HFFc6 (cell line): ENCODE measurements around the gene TMPRSS11E. TPM values are rescaled to one million over a fixed set of nuclear protein-coding genes. Genes with fewer than 3 reads are reported as not detected.
"Not testable (repeated sequence)": the region's sequence is repeated elsewhere in the genome, so short reads cannot be mapped to it uniquely, and the experiment has no call there.

Source experiments
- DNase-seq: peaks from one replicate; pipeline ENCODE4 v3.0.0-alpha.2; 2018
- H3K27ac Mint-ChIP-seq: 2 replicates; pipeline ENCODE4 v1.8.0; 2020; ENCODE audit warnings: mild to moderate bottlenecking, mixed read lengths
- H3K27me3 Mint-ChIP-seq: 2 replicates; pipeline ENCODE4 v1.8.0; 2021; ENCODE audit warnings: mild to moderate bottlenecking, moderate library complexity, mixed read lengths; ENCODE audit not compliant: insufficient read depth
- H3K36me3 Mint-ChIP-seq: 2 replicates; pipeline ENCODE4 v1.8.0; 2021; ENCODE audit warnings: low read depth, mixed read lengths
- H3K4me1 Mint-ChIP-seq: 2 replicates; pipeline ENCODE4 v1.8.0; 2020; ENCODE audit warnings: low read depth, mixed read lengths
- H3K4me3 Mint-ChIP-seq: 2 replicates; pipeline ENCODE4 v1.8.0; 2020; ENCODE audit warnings: mild to moderate bottlenecking, moderate library complexity, mixed read lengths
- H3K9me3 Mint-ChIP-seq: 2 replicates; pipeline ENCODE4 v1.8.0; 2020; ENCODE audit warnings: mild to moderate bottlenecking, mixed read lengths
- CTCF ChIP-seq: fragments of 200-600 bp; sonication (generic); IDR thresholded peaks from 2 replicates; pipeline ENCODE4 v1.5.0; 2021; ENCODE audit warnings: antibody characterized with exemption, mild to moderate bottlenecking
- total RNA-seq, 6 experiments: library from RNA; stranded (reverse); fragmentation: NEBNext Ultra II Directional; extraction: Animal tissue kit (Norgen Biotek cat#: 25700); gene quantifications; 2 replicates in 1 of 6; 3 replicates in 5 of 6; pipeline ENCODE4 v1.2.3, GENCODE V29; 2021

TMPRSS11E gene
- total RNA-seq, 6 experiments from 2014 or later, result not detected

GRCh38 chr4:68499021-68499420, 51.8 kb downstream of the TMPRSS11E start:
- Mint-ChIP-seq H3K4me3 (no peak overlapping the region), H3K27ac (no peak overlapping the region), H3K4me1 (no peaks in the 10 kb centered on the region), H3K9me3 (no peaks in the 10 kb centered on the region), H3K36me3 (no peaks in the 10 kb centered on the region), H3K27me3 (peaks cover 2% of the 10 kb centered on the region; the same call in 1 of the 2 replicates)
- no peak for TF ChIP-seq CTCF
- no peak for DNase-seq

DNA sequence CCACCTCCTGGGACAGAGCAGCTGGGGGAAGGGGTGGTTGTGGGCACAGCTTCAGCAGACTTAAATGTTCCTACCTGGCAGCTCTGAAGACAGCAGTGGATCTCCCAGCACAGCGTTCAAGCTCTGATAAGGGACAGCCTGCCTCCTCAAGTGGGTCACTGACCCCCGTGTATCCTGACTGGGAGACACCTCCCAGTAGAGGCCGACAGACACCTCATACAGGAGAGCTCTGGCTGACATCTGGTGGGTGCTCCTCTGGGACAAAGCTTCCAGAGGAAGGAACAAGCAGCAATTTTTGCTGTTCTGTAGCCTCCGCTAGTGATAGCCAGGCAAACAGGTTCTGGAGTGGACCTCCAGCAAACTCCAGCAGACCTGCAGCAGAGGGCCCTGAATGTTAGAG, 56.2 kb downstream of the TMPRSS11E start:
- H3K36me3 Mint-ChIP-seq, H3K9me3 Mint-ChIP-seq, DNase-seq, H3K27me3 Mint-ChIP-seq, H3K27ac Mint-ChIP-seq, H3K4me1 Mint-ChIP-seq, H3K4me3 Mint-ChIP-seq: not testable (repeated sequence)

DNA sequence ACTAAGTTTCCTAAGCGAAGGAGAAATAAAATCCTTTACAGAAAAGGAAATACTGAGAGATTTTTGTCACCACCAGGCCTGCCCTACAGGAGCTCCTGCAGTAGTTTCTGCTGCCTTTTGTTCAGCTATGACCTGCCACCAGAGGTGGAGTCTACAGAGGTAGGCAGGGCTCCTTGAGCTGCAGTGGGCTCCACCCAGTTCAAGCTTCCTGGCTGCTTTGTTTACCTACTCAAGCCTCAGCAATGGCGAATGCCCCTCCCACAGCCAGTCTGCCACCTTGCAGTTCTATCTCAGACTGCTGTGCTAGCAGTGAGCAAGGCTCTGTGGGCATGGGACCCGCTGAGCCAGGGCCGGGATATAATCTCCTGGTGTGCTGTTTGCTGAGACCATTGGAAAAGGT, 57.6 kb downstream of the TMPRSS11E start:
- H3K9me3 Mint-ChIP-seq, H3K27me3 Mint-ChIP-seq, H3K4me3 Mint-ChIP-seq, H3K27ac Mint-ChIP-seq, DNase-seq, H3K36me3 Mint-ChIP-seq, H3K4me1 Mint-ChIP-seq: not testable (repeated sequence)

DNA sequence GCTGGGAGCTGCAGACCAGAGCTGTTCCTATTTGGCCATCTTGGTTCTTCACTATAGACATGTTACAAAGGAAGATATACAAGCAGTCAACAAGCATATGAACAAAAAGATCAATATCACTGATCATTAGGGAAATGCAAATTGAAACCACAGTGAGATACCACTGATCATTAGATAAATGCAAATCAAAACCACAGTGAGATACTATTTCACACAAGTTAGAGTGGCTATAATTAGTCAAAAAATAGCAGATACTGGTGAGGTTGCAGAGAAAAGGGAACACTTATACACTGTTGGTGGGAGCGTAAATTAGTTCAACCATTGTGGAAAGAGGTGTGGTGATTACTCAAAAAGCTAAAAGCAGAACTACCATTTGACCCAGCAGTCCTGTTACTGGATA, 58.2 kb downstream of the TMPRSS11E start:
- not testable (repeated sequence) for H3K36me3 Mint-ChIP-seq, H3K4me3 Mint-ChIP-seq

GRCh38 chr4:68518889-68519288, 71.6 kb downstream of the TMPRSS11E start:
- Mint-ChIP-seq H3K27ac (no peak overlapping the region), H3K36me3 (no peaks in the 10 kb centered on the region), H3K4me1 (no peaks in the 10 kb centered on the region), H3K9me3 (no peaks in the 10 kb centered on the region), H3K4me3 (no peak overlapping the region), H3K27me3 (no peaks in the 10 kb centered on the region)
- no peak for TF ChIP-seq CTCF
- no peak for DNase-seq

More for the DNA sequence above, 58.2 kb downstream of the TMPRSS11E start:
- H3K4me1 Mint-ChIP-seq, H3K9me3 Mint-ChIP-seq, H3K27me3 Mint-ChIP-seq, H3K27ac Mint-ChIP-seq, DNase-seq: not testable (repeated sequence)

GRCh38 chr4:68520985-68521384, 73.7 kb downstream of the TMPRSS11E start:
- no peak for TF ChIP-seq CTCF
- no peak overlapping the region for H3K4me3 Mint-ChIP-seq
- H3K9me3 Mint-ChIP-seq, result no peaks in the 10 kb centered on the region
- H3K36me3 Mint-ChIP-seq, result no peaks in the 10 kb centered on the region
- no peaks in the 10 kb centered on the region for H3K4me1 Mint-ChIP-seq
- DNase-seq, result no peak
- H3K27ac Mint-ChIP-seq, result no peak overlapping the region
- H3K27me3 Mint-ChIP-seq, result no peaks in the 10 kb centered on the region

GRCh38 chr4:68522232-68522631, 75.0 kb downstream of the TMPRSS11E start:
- not testable (repeated sequence) for H3K9me3 Mint-ChIP-seq, H3K27ac Mint-ChIP-seq, H3K27me3 Mint-ChIP-seq, H3K36me3 Mint-ChIP-seq, H3K4me1 Mint-ChIP-seq, H3K4me3 Mint-ChIP-seq
- peak; percentile 17 for DNase-seq

- Mint-ChIP-seq H3K4me1 (no peaks in the 10 kb centered on the region), H3K4me3 (no peak overlapping the region), H3K36me3 (no peaks in the 10 kb centered on the region), H3K27ac (no peak overlapping the region), H3K27me3 (no peaks in the 10 kb centered on the region), H3K9me3 (peaks cover 17% of the 10 kb centered on the region)
- DNase-seq, result no peak
- TF ChIP-seq CTCF, result no peak
Observed at GRCh38 chr4:68535974-68536373, 88.7 kb downstream of the TMPRSS11E start.
